HepG2 (cell line): ENCODE results near the gene ECHDC1. TPM values are rescaled to one million over a fixed set of nuclear protein-coding genes. Genes with fewer than 3 reads are reported as not detected.

Experiments
- ARNTL ChIP-seq: sonication (generic); formaldehyde crosslinking; IDR thresholded peaks from 2 replicates; pipeline ENCODE4 v1.4.0; 2020; ENCODE audit warnings: mild to moderate bottlenecking, missing genetic modification reagents
- ATF1 ChIP-seq: IDR thresholded peaks from 2 replicates; pipeline ENCODE4 v1.6.1; 2016; ENCODE audit warnings: mild to moderate bottlenecking, control low read depth
- ETS1 ChIP-seq: sonication (generic); formaldehyde crosslinking; IDR thresholded peaks from 2 replicates; pipeline ENCODE4 v1.4.0; 2020; ENCODE audit warnings: missing genetic modification reagents
- FOXK1 ChIP-seq: sonication (generic); formaldehyde crosslinking; IDR thresholded peaks from 2 replicates; pipeline ENCODE4 v1.4.0; 2020; ENCODE audit warnings: low read depth, missing genetic modification reagents, borderline replicate concordance
- GPN1 ChIP-seq: sonication (generic); formaldehyde crosslinking; IDR thresholded peaks from 2 replicates; pipeline ENCODE4 v1.5.1; 2020; ENCODE audit warnings: missing genetic modification reagents, borderline replicate concordance
- IRF2 ChIP-seq: IDR thresholded peaks from 2 replicates; pipeline ENCODE4 v1.6.1; 2018; ENCODE audit warnings: missing genetic modification reagents, missing compliant biosample characterization
- KLF15 ChIP-seq: sonication (generic); formaldehyde crosslinking; IDR thresholded peaks from 2 replicates; pipeline ENCODE4 v1.8.1; 2023; ENCODE audit warnings: borderline replicate concordance, mild to moderate bottlenecking, inconsistent platforms, missing genetic modification reagents, mixed read lengths
- MATR3 ChIP-seq: sonication (generic); formaldehyde crosslinking; IDR thresholded peaks from 2 replicates; pipeline ENCODE4 v1.4.0; 2020; ENCODE audit warnings: missing genetic modification reagents
- NFIC ChIP-seq: IDR thresholded peaks from 2 replicates; pipeline ENCODE4 v1.6.1; 2012; ENCODE audit warnings: mild to moderate bottlenecking, low read length, inconsistent platforms
- NKX3-1 ChIP-seq: sonication (generic); formaldehyde crosslinking; IDR thresholded peaks from 2 replicates; pipeline ENCODE4 v1.5.0; 2020; ENCODE audit warnings: missing genetic modification reagents
- PAWR ChIP-seq: sonication (generic); formaldehyde crosslinking; IDR thresholded peaks from 2 replicates; pipeline ENCODE4 v1.4.0; 2020; ENCODE audit warnings: missing genetic modification reagents, mild to moderate bottlenecking, borderline replicate concordance
- PBX3 ChIP-seq: sonication (generic); formaldehyde crosslinking; IDR thresholded peaks from 2 replicates; pipeline ENCODE4 v1.8.1; 2023; ENCODE audit warnings: missing genetic modification reagents, inconsistent platforms, borderline replicate concordance
- SIX1 ChIP-seq: sonication (generic); formaldehyde crosslinking; IDR thresholded peaks from 2 replicates; pipeline ENCODE4 v1.4.0; 2020; ENCODE audit warnings: missing genetic modification reagents, borderline replicate concordance
- SIX4 ChIP-seq: sonication (generic); formaldehyde crosslinking; IDR thresholded peaks from 2 replicates; pipeline ENCODE4 v1.4.0; 2020; ENCODE audit warnings: missing genetic modification reagents
- ZNF44 ChIP-seq: sonication (generic); formaldehyde crosslinking; IDR thresholded peaks from 2 replicates; pipeline ENCODE4 v1.5.1; 2020; ENCODE audit warnings: mild to moderate bottlenecking, missing genetic modification reagents
- ZNF552 ChIP-seq: sonication (generic); formaldehyde crosslinking; IDR thresholded peaks from 2 replicates; pipeline ENCODE4 v1.9.0; 2022; ENCODE audit warnings: missing genetic modification reagents, mild to moderate bottlenecking, borderline replicate concordance
- ZNF75D ChIP-seq: sonication (generic); formaldehyde crosslinking; IDR thresholded peaks from 2 replicates; pipeline ENCODE4 v1.8.1; 2023; ENCODE audit warnings: missing genetic modification reagents, mild to moderate bottlenecking, borderline replicate concordance
- ZSCAN31 ChIP-seq: sonication (generic); formaldehyde crosslinking; IDR thresholded peaks from 2 replicates; pipeline ENCODE4 v1.5.0; 2020; ENCODE audit warnings: low read depth, mild to moderate bottlenecking, missing genetic modification reagents
- ZSCAN9 ChIP-seq: IDR thresholded peaks from 2 replicates; pipeline ENCODE4 v1.6.1; 2016; ENCODE audit warnings: borderline replicate concordance
- polyA plus RNA-seq, 8 experiments: library from polyadenylated mRNA; depleted of rRNA in 3 of 8; stranded (reverse) in 7 of 8; unstranded in 1 of 8; fragments of >200 nt; fragmentation: Illumina TruSeq in 4 of 8; extraction: Trizol in 4 of 8; gene quantifications; 2 replicates each; pipeline versions ENCODE4 v1.2.1 to v1.2.3, GENCODE V29; 2011 to 2016; ENCODE audit warnings: low read depth in 4 of 8, missing spikeins in 1 of 8, mixed read lengths in 1 of 8; ENCODE audit not compliant: insufficient read depth in 1 of 8
- total RNA-seq, 5 experiments: library from RNA; depleted of rRNA; stranded (reverse); fragments of >200 nt; fragmentation: Illumina TruSeq; extraction: Trizol; gene quantifications; 2 replicates each; pipeline ENCODE4 v1.2.3, GENCODE V29; 2016; ENCODE audit warnings: low read depth in 1 of 5
- TF ChIP-seq, protein P1 (sequence below): sonication (generic); formaldehyde crosslinking; IDR thresholded peaks from 2 replicates; pipeline ENCODE4 v1.5.1; 2020; ENCODE audit warnings: missing genetic modification reagents, mild to moderate bottlenecking, borderline replicate concordance
- TF ChIP-seq, protein P2 (sequence below): sonication (generic); formaldehyde crosslinking; IDR thresholded peaks from 2 replicates; pipeline ENCODE4 v1.4.0; 2020; ENCODE audit warnings: low read depth, mild to moderate bottlenecking, missing genetic modification reagents
- TF ChIP-seq, protein P3 (sequence below): sonication (generic); formaldehyde crosslinking; IDR thresholded peaks from 2 replicates; pipeline ENCODE4 v1.4.0; 2020; ENCODE audit warnings: mild to moderate bottlenecking, missing genetic modification reagents

The ECHDC1 gene
- total and polyA plus RNA-seq, 2 of the 13 experiments (the other 11 are each of a cell fraction or from before 2014, with no cell fraction given): 32.8 to 98.1 TPM

- TF ChIP-seq ZSCAN9 (CRISPR knock-in tag) (no peak), MATR3 (CRISPR knock-in tag) (no peak), PBX3 (CRISPR knock-in tag) (no peak; the same call in 1 of the 2 replicates), KLF15 (CRISPR knock-in tag) (no peak), NFIC (no peak), ARNTL (CRISPR knock-in tag) (no peak), FOXK1 (CRISPR knock-in tag) (peak; percentile 21; the same call in 1 of the 2 replicates), ZNF75D (CRISPR knock-in tag) (no peak), PAWR (CRISPR knock-in tag) (no peak), ZSCAN31 (no peak), SIX1 (CRISPR knock-in tag) (peak; percentile 17; the same call in 1 of the 2 replicates), ZNF44 (CRISPR knock-in tag) (no peak), ATF1 (peak; percentile 38; the same call in 1 of the 2 replicates), IRF2 (CRISPR knock-in tag) (no peak), SIX4 (no peak), ZNF552 (no peak), NKX3-1 (CRISPR knock-in tag) (no peak), ETS1 (CRISPR knock-in tag) (no peak), GPN1 (CRISPR knock-in tag) (no peak)
- TF ChIP-seq, protein P1, sequence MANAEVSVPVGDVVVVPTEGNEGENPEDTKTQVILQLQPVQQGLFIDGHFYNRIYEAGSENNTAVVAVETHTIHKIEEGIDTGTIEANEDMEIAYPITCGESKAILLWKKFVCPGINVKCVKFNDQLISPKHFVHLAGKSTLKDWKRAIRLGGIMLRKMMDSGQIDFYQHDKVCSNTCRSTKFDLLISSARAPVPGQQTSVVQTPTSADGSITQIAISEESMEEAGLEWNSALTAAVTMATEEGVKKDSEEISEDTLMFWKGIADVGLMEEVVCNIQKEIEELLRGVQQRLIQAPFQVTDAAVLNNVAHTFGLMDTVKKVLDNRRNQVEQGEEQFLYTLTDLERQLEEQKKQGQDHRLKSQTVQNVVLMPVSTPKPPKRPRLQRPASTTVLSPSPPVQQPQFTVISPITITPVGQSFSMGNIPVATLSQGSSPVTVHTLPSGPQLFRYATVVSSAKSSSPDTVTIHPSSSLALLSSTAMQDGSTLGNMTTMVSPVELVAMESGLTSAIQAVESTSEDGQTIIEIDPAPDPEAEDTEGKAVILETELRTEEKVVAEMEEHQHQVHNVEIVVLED (CRISPR knock-in tag): no peak
- TF ChIP-seq, protein P2, sequence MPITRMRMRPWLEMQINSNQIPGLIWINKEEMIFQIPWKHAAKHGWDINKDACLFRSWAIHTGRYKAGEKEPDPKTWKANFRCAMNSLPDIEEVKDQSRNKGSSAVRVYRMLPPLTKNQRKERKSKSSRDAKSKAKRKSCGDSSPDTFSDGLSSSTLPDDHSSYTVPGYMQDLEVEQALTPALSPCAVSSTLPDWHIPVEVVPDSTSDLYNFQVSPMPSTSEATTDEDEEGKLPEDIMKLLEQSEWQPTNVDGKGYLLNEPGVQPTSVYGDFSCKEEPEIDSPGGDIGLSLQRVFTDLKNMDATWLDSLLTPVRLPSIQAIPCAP (CRISPR knock-in tag): no peak
- TF ChIP-seq, protein P3, sequence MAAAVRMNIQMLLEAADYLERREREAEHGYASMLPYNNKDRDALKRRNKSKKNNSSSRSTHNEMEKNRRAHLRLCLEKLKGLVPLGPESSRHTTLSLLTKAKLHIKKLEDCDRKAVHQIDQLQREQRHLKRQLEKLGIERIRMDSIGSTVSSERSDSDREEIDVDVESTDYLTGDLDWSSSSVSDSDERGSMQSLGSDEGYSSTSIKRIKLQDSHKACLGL: no peak
Observed at GRCh38 chr6:127342296-127342945, 988 bp downstream of the ECHDC1 start (continued).
